Naive thymus-derived CD8-positive, alpha-beta T cell (primary cell): ENCODE results near the gene SNHG17. TPM values are rescaled to one million over a fixed set of nuclear protein-coding genes. Genes with fewer than 3 reads are reported as not detected.
A peak's percentile ranks its signal among the peaks of the same experiment; 100 is the strongest.
"Not testable (repeated sequence)": the region's sequence is repeated elsewhere in the genome, so short reads cannot be mapped to it uniquely, and the experiment has no call there.

Experiments
- ATAC-seq, 2 donors: fragments of 150-1000 bp; cut with Tn5 transposase in 1 of 2; sonication (Bioruptor Pico), chemical (Tn5 transposase) in 1 of 2; 1 replicate in 1 of 2; 2 replicates in 1 of 2; pipeline ENCODE4 v1.10.0; 2021; ENCODE audit warnings: mild to moderate bottlenecking in 2 of 2, moderate library complexity in 2 of 2
- POLR2A ChIA-PET: fragments of 350-600 bp; sonication (Branson Sonifier 250); formaldehyde crosslinking; loops from one replicate; lab custom pipeline; 2021; ENCODE audit warnings: antibody characterized with exemption; lab: Charles Lee
- DNase-seq, 10 donors: peaks; one replicate each; pipeline versions ENCODE4 v3.0.0 to v3.0.0-alpha.2; 2020 to 2022
- H3K27ac Mint-ChIP-seq, 10 donors: one replicate each; pipeline ENCODE4 v1.8.0; 2020 to 2022; ENCODE audit warnings: mild to moderate bottlenecking in 10 of 10, mixed read lengths in 10 of 10, moderate library complexity in 4 of 10, inconsistent platforms in 1 of 10
- H3K27me3 Mint-ChIP-seq, 5 donors: one replicate each; pipeline ENCODE4 v1.8.0; 2021 to 2022; ENCODE audit warnings: mixed read lengths in 5 of 5
- H3K36me3 Mint-ChIP-seq, 3 donors: one replicate each; pipeline ENCODE4 v1.8.0; 2020 to 2022; ENCODE audit warnings: mixed read lengths in 3 of 3, mild to moderate bottlenecking in 2 of 3, inconsistent platforms in 1 of 3
- H3K4me1 Mint-ChIP-seq, 4 donors: one replicate each; pipeline ENCODE4 v1.8.0; 2021 to 2022; ENCODE audit warnings: mixed read lengths in 4 of 4
- H3K4me3 Mint-ChIP-seq, 10 donors: one replicate each; pipeline ENCODE4 v1.8.0; 2020 to 2022; ENCODE audit warnings: mild to moderate bottlenecking in 10 of 10, mixed read lengths in 10 of 10, moderate library complexity in 6 of 10, inconsistent platforms in 1 of 10
- H3K9me3 Mint-ChIP-seq, 9 donors: one replicate each; pipeline ENCODE4 v1.8.0; 2020 to 2022; ENCODE audit warnings: mixed read lengths in 9 of 9, mild to moderate bottlenecking in 3 of 9, inconsistent platforms in 1 of 9, moderate library complexity in 1 of 9
- polyA plus RNA-seq, 3 donors: library from polyadenylated mRNA; unstranded; fragments of 300-500 nt; fragmentation: Illumina TruSeq; gene quantifications; one replicate each; pipeline ENCODE4 v1.2.3, GENCODE V29; 2021
- total RNA-seq, 8 experiments: library from RNA in 2 of 8; stranded (reverse) in 2 of 8; gene quantifications; one replicate each; pipeline ENCODE4 v1.2.3 and lab custom pipeline; 2021 to 2026

SNHG17 gene
- total and polyA plus RNA-seq, 5 experiments from 2014 or later, result 33.8 to 127 (median 75.3) TPM

DNA sequence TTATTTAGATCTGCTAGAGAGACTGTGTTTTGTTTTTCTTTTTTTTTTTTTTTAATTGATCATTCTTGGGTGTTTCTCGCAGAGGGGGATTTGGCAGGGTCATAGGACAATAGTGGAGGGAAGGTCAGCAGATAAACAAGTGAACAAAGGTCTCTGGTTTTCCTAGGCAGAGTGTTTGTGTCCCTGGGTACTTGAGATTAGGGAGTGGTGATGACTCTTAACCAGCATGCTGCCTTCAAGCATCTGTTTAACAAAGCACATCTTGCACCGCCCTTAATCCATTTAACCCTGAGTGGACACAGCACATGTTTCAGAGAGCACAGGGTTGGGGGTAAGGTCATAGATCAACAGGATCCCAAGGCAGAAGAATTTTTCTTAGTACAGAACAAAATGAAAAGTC lies 25.5 kb upstream of the SNHG17 start:
- POLR2A ChIA-PET, H3K4me1 Mint-ChIP-seq, H3K9me3 Mint-ChIP-seq, H3K4me3 Mint-ChIP-seq, ATAC-seq, DNase-seq, H3K27me3 Mint-ChIP-seq, H3K36me3 Mint-ChIP-seq: not testable (repeated sequence)
- peak overlapping the region in 1 of 10 donors; percentile 65 for H3K27ac Mint-ChIP-seq

DNA sequence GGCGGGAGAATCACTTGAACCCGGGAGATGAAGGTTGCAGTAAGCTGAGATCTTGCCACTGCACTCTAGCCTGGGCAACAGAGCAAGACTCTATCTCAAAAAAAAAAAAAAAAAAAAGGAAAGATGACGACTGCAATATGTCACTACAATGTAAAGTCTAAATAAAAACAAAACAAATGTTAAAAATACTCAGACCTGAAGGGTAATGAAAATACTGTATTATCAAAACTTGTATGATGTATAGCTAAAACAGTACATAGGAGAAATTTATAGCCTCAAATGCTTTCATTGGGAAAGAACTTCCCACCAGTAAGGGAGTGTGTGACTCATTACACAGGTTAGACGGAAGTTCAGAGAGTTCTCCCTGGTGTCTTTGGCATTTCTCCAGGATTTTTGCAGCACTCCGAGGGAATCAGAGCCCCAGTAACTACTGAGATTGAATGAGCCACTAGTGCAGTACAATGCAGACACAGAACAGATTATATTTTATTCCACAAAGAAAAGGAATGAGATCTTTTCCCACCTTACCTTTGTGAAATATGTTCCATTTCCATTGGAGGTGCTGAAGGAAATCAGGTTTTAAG lies 25.0 kb upstream of the SNHG17 start:
- Mint-ChIP-seq H3K36me3 (no peaks in the 10 kb centered on the region), H3K4me1 (no peaks in the 10 kb centered on the region), H3K4me3 (no peak overlapping the region), H3K27ac (peak overlapping the region in 1 of 10 donors; percentile 65), H3K27me3 (peaks cover 0 to 3% (median 0%) of the 10 kb centered on the region in 5 donors), H3K9me3 (no peaks in the 10 kb centered on the region)
- ATAC-seq, result no peak
- DNase-seq, result no peak
- POLR2A ChIA-PET, result no interaction called here

DNA sequence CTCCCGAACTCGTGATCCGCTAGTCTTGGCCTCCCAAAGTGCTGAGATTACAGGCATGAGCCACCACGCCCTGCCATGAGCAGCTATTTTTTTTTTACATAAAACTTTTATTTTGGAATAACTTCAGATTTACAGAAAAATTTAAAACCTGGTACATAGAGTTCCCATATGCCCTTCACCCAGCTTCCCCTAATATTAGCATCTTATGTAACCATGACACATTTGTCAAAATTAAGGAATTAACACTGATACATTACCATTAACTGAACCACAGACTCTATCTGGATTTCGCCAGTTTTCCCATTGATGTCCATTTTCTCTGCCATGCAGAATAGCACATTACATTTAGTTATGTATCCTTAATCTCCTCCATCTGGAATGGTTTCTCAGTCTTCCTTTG lies 23.2 kb upstream of the SNHG17 start:
- DNase-seq (no peak), ATAC-seq (no peak)
- Mint-ChIP-seq H3K36me3 (no peaks in the 10 kb centered on the region), H3K27me3 (peaks cover 0 to 3% (median 0%) of the 10 kb centered on the region in 5 donors), H3K4me3 (no peak overlapping the region), H3K9me3 (no peaks in the 10 kb centered on the region), H3K27ac (no peak overlapping the region), H3K4me1 (no peaks in the 10 kb centered on the region)
- POLR2A ChIA-PET, result no interaction called here

DNA sequence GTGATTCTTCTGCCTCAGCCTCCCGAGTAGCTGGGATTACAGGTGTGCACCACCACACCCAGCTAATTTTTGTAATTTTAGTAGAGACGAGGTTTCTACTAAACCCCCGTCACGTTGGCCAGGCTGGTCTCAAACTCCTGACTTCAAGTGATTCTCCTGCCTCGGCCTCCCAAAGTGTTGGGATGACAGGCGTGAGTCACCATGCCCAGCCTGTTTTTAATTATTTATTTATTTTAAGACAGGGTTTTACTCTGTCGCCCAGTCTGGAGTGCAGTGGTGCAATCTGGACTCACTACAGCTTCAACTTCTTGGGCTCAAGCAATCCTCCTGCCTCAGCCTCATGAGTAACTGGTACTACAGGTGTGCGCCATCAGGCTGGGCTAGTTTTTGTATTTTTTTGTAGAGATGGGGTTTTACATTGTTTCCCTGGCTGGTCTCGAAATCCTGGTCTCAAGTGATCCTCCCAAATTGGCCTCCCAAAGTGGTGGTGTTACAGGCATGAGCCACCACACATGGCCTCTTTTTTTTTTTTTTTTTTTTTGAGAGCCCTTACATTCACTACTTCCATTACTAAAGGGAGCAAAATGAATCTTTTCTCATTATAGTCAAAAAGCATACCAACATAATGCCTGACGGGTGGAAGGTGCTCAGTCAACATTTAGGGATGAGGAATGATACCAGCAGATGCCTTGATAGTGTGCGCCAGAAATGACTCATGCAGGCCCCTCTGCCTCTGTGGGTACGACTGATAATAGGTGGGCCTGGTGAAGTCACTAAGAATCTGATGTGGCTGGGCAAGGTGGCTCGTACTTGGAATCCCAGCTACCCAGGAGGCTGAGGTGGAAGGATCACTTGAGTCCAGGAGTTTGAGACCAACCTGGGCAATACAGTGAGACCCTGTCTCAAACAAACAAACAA lies 19.7 kb upstream of the SNHG17 start:
- POLR2A ChIA-PET, result interaction anchor here (1.3 kb wide), 1 partner anchor 9 kb away, joined by 3 read pairs; no protein-coding TSS in a partner anchor
- peak overlapping the region in 2 of 10 donors; percentile 28 to 40 for H3K27ac Mint-ChIP-seq
- H3K4me3 Mint-ChIP-seq, result no peak overlapping the region
- ATAC-seq (no peak), DNase-seq (no peak)
- no peaks in the 10 kb centered on the region for H3K9me3 Mint-ChIP-seq
- H3K27me3 Mint-ChIP-seq, result peaks cover 0 to 3% (median 0%) of the 10 kb centered on the region in 5 donors
- H3K36me3 Mint-ChIP-seq, result peaks cover 6 to 22% (median 11%) of the 10 kb centered on the region in 3 donors
- H3K4me1 Mint-ChIP-seq, result peaks cover 0 to under 1% (median under 1%) of the 10 kb centered on the region in 4 donors

DNA sequence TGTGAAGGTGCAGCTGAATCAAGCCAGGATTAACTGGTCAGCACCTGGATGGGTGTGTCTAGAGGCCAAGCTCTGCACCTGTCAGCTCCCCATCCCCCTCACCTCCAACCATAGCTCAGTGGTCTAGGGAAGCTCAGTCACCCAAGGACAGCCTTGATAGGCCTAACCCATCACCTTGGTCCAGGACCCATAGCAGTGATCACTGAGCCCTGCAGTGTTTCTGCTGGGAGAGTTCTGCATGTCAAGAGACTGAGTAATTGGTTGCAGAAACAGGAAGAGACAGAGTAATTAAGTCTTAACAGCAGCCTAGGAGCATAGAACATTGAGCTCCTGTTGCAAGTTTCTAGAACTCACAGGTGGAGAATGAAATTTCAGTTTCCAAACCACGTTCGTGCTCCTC lies 18.8 kb upstream of the SNHG17 start:
- no peaks in the 10 kb centered on the region for H3K9me3 Mint-ChIP-seq
- H3K4me3 Mint-ChIP-seq, result no peak overlapping the region
- peaks cover 6 to 31% (median 16%) of the 10 kb centered on the region in 3 donors for H3K36me3 Mint-ChIP-seq
- ATAC-seq (no peak), DNase-seq (no peak)
- no peak overlapping the region for H3K27ac Mint-ChIP-seq
- POLR2A ChIA-PET, result interaction anchor here (0.5 kb wide), 1 partner anchor 26 kb away, joined by 5 read pairs; no protein-coding TSS in a partner anchor
- peaks cover 0 to 6% (median 3%) of the 10 kb centered on the region in 4 donors for H3K4me1 Mint-ChIP-seq
- peaks cover 0 to 3% (median 0%) of the 10 kb centered on the region in 5 donors for H3K27me3 Mint-ChIP-seq

DNA sequence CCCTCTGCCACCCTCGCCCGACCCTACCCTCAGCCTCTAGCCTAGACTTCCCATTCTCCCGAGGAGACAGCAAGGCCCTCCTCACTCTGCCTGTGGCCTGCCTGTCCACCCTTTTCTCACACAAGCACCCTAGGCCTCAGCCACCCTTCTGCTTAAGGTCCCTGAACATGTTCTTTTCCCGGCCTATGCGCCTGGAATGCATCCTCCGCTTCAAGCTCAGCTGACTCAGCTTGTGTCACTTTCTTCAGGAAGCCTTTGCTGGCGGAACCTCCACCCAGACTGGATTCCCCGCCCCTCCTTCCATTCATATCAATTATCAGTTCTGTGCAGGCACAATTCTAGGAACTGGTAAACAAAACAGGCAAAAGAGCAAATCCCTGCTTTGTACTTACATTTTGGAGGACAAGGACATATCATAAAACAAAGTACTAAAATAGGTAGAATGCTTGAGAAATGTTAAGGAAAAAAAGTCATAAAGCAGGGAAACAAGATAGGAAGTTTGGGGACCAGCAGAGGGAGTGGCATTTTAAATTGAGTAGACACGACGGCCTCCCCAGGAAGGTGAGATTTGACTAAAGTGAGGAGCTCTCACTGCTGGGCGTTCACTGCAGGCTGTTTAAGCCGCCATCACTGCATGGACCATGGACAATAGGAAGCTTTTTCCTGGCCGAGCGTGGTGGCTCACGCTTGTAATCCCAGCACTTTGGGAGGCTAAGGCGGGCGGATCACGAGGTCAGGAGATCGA lies 17.9 kb upstream of the SNHG17 start:
- ATAC-seq (no peak), DNase-seq (no peak)
- Mint-ChIP-seq H3K4me3 (no peak overlapping the region), H3K4me1 (peaks cover 5 to 12% (median 9%) of the 10 kb centered on the region in 4 donors), H3K9me3 (no peaks in the 10 kb centered on the region), H3K27me3 (no peaks in the 10 kb centered on the region), H3K36me3 (peaks cover 6 to 36% (median 16%) of the 10 kb centered on the region in 3 donors), H3K27ac (peak overlapping the region in 1 of 10 donors; percentile 69)
- POLR2A ChIA-PET, result interaction anchor here (0.5 kb wide), 1 partner anchor 27 kb away, joined by 5 read pairs; no protein-coding TSS in a partner anchor

DNA sequence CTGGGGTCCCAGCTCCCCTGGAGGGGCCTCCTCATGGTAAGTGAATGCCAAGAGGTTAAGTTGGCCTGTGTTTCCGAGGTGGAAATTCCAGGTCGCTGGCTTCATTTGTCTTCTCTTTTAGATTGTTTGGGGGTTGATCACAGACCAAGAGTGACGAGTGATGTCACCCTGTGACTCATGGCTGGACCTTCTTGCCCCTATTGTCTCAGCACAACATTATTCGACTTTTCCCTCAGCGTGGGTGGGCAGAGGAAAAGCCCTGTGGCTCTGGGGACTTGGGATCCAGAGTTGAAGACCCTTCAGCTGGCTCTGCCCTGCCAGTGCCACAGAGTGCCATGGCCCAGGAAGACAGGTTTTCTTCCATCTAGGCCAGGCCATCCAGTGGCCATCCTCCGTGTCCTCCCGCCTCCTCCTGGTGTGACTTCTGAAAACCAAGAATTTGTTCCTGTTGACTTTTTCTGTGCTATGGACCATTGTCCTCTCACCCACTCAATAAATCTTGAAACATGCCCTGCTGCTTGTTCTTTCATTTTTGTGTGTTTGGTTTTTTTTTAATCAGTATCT lies 15.4 kb upstream of the SNHG17 start:
- no peak overlapping the region for H3K4me3 Mint-ChIP-seq
- DNase-seq (no peak), ATAC-seq (no peak)
- H3K4me1 Mint-ChIP-seq, result peaks cover 23 to 32% (median 25%) of the 10 kb centered on the region in 4 donors
- POLR2A ChIA-PET, result no interaction called here
- H3K9me3 Mint-ChIP-seq, result no peaks in the 10 kb centered on the region
- peak overlapping the region in 1 of 10 donors; percentile 51 for H3K27ac Mint-ChIP-seq
- H3K27me3 Mint-ChIP-seq, result no peaks in the 10 kb centered on the region
- H3K36me3 Mint-ChIP-seq, result peaks cover 6 to 36% (median 16%) of the 10 kb centered on the region in 3 donors

DNA sequence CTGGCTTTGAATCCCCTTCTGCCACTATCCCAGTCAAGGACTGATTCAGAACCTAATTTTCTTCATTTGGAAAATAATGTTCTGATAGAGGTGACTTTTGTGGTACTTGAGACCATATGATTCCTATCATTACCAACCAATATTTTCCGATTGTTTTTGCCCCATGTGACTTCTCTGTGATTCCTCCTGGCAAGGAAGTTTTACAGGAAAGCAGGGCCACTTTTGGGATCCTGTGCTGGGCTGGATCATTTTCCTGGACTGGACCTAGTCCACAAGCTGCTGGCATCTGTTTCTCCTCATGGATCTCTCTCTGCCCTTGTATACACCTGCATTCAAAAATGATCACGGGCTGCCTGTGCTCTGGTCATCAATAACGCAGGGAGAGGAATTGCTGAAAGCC lies 13.9 kb upstream of the SNHG17 start:
- peak overlapping the region in 1 of 10 donors; percentile 43 for H3K27ac Mint-ChIP-seq
- ATAC-seq, result no peak
- peak overlapping the region in 2 of 10 donors; percentile 10 to 42 for H3K4me3 Mint-ChIP-seq
- H3K4me1 Mint-ChIP-seq, result peaks cover 24 to 32% (median 27%) of the 10 kb centered on the region in 4 donors
- peaks cover 6 to 36% (median 16%) of the 10 kb centered on the region in 3 donors for H3K36me3 Mint-ChIP-seq
- POLR2A ChIA-PET, result interaction anchor here (6.8 kb wide), 1 partner anchor 15 kb away, joined by 122 read pairs; the partner anchor contains the start of gene SNHG17
- no peaks in the 10 kb centered on the region for H3K27me3 Mint-ChIP-seq
- no peaks in the 10 kb centered on the region for H3K9me3 Mint-ChIP-seq
- no peak for DNase-seq

DNA sequence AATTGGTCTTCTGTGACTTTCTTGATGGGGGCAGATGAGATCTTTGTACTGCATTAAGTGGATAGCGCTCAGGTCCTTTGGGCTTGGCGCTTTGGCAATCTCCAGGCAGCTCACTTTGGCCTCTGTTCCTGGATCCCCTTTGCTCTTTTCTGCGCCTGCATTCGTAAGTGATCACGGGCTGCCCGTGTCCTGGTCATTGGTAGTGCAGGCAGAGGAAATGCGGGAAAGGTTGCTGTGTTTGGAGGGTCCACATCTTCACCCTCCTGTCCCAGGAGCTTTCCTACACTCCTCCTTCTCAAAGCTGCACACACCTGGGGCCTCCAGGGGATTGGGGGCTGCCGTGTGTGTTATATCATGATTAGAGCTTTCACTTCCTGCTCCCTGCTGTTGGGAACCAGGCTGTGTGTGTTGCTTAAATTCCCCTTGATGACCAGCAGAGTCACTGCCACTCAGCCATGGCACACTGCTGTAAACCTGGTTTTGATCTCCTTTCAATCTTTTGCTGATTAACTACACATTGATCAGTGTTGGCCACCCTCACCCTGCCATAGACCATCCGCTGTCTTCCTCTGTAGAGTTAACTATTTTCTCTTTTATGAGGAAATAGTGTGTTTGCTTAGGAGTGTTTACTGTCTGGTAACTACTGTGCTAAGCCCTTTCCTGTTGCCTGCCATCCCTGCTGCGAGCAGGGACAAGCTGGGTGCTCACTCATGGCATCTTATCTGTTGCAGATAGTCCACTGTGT lies 13.0 kb upstream of the SNHG17 start:
- ATAC-seq, result no peak
- H3K27ac Mint-ChIP-seq, result peak overlapping the region; percentile 7 to 95 (median 89)

DNA sequence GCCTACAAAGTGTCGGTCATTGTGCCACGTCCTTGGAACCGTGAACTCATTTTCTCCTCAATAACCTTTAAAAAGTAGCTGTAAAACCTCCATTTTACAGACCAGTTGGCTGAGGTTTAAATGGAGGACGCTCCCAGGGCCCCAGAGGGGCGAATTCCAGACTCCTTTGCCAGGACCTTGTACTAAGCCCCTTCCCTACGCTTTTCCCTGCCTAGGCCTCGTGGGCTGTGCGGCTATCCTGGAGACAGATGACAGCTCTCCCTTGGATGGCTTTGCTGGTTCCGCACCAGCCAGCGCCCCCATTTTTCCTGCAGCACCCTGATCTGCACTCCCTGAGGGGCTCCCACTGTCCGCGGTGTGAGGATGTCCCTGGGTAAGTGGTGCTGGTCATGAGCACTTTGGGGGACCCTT lies 12.1 kb upstream of the SNHG17 start:
- no peaks in the 10 kb centered on the region for H3K9me3 Mint-ChIP-seq
- peak overlapping the region; percentile 77 to 94 (median 86) for H3K4me3 Mint-ChIP-seq
- ATAC-seq (no peak), DNase-seq (no peak)
- H3K27ac Mint-ChIP-seq, result peak overlapping the region; percentile 21 to 95 (median 90)
- POLR2A ChIA-PET, result interaction anchor here (0.7 to 6.8 kb wide), 3 partner anchors 14 to 108 kb away, joined by 3 to 122 read pairs (median 65); partner anchors contain the start of genes RALGAPB and SNHG17
- peaks cover 6 to 34% (median 16%) of the 10 kb centered on the region in 3 donors for H3K36me3 Mint-ChIP-seq
- H3K4me1 Mint-ChIP-seq, result peaks cover 24 to 32% (median 27%) of the 10 kb centered on the region in 4 donors
- H3K27me3 Mint-ChIP-seq, result peaks cover 0 to 1% (median 0%) of the 10 kb centered on the region in 5 donors

More for the DNA sequence above, 13.0 kb upstream of the SNHG17 start:
- H3K9me3 Mint-ChIP-seq, result no peaks in the 10 kb centered on the region
- H3K4me1 Mint-ChIP-seq, result peaks cover 24 to 32% (median 27%) of the 10 kb centered on the region in 4 donors
- H3K36me3 Mint-ChIP-seq, result peaks cover 6 to 36% (median 16%) of the 10 kb centered on the region in 3 donors
- H3K4me3 Mint-ChIP-seq, result peak overlapping the region; percentile 77 to 94 (median 86)
- no peaks in the 10 kb centered on the region for H3K27me3 Mint-ChIP-seq
- DNase-seq, result no peak
- POLR2A ChIA-PET, result interaction anchor here (0.5 to 6.8 kb wide), 3 partner anchors 10 to 24 kb away, joined by 6 to 122 read pairs (median 65); partner anchors contain the start of genes RALGAPB and SNHG17
